Activated CD4-positive, alpha-beta T cell treated with anti-CD3 and anti-CD28 coated beads for 24 hours (primary cell): Measurements from ENCODE around the gene SLC29A3.
"Not testable (repeated sequence)": the region's sequence is repeated elsewhere in the genome, so short reads cannot be mapped to it uniquely, and the experiment has no call there.

Source experiments
- DNase-seq, 2 donors: peaks; one replicate each; pipeline ENCODE4 v3.0.0-alpha.2; 2020; ENCODE audit warnings: low read depth in 2 of 2

Gene SLC29A3

GRCh38 chr10:71346731-71347130 is 27.7 kb downstream of the SLC29A3 start:
- no peak for DNase-seq

DNA sequence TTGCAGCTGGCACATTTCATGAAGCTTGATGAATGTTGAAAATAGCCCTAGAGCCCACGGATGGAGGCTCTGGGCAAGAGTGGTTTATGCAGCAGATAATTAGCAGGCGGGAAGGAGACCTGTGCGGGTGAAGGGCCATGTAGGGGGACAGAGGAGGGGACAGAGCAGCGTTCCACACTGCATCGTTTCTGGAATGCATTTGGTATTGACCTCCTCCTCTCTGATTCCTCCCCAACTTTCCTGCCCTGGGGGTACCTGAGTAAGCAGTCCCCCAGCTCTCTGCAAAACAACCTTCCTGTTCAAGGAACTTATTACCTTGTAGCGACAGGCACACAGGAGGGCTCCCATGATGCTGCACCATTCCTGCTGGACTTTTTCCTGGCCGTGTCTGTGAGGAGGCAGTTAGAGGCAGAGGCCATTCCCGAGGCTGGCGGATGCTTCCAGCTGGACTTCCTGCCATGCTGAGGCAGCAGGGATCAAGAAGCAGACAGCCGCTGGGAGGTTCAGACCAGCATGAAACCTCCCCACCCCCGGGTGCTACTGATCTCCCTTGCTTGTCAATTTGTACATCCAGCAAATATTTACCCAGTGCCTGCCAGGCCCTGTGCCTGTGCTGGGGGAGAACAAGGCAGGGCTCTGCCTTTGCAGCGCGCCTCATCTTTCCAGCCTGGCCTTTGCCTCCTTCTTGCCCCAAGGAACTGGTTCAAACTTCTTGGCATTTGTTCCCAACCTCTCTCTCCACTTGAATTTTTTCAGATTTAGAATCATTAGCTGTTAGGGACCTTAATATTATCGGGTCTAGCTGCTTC is 28.7 kb downstream of the SLC29A3 start:
- DNase-seq, result no peak

DNA sequence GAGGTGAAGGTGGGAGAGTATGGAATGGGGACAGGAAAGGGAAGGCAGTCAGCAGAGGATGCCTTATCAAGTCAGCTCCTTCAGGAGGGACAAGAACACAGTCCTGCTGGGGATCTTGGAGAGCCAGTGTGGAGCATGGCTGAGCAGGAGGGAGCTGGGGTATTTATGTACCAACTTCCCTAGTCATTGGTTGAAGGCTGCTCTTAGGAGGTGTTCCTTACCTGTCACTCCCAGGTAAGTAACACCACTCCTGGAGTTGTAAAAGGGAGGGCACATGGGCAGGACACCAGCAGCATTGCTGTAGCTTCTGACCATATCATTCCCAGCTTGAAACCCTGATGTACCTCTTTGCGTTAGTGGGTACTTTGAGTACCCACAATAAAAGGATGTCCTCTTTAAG is 29.8 kb downstream of the SLC29A3 start:
- DNase-seq, result no peak

GRCh38 chr10:71349406-71349805 is 30.3 kb downstream of the SLC29A3 start:
- DNase-seq, result no peak

DNA sequence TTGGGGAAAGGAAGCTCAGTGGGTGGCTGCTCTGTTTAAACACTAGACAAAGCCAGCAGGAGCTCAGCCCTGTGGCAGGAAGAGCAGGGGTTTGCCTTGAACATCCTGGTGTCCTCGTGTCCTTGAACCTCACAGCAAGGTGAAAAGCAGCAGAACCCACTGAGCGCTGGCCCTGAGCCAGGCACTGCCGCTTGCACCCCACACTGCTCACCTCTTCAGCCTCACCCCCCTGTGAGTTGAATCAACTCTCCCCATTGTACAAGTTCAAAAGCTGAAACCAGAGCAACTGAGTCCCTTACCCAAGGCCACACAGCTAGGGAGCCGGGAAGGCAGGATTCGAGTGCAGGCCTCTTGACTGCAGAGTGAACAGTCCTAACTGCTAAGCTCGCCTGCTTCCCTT is 32.0 kb downstream of the SLC29A3 start:
- no peak for DNase-seq

DNA sequence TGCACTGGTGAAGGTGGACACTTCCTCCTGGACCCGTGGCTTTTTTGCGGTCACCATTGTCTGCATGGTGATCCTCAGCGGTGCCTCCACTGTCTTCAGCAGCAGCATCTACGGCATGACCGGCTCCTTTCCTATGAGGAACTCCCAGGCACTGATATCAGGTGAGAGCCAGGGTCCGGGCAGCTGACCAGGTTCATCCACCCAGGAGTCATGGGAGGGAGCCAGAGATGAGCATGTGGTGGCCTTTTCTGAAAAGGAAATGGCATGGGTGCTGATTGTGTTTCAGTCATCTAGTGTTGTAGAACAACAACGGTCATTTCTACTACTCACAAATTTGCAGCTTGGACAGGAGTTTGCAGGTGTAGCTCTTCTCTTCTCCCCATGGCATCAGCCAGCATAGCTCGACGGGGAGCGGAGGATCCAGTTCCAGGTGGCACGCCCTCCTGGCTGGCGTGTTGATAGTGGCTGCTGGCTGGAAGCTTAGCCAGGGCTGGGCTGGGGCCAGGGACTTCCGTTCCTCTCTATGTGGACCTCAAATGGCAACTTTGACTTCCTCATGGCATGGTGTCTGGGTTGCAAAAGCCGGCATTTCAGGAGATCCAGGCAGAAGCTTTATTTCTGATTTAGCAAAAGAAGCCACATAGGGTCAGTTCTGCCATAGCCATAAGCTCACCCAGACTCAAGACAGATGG is 32.7 kb downstream of the SLC29A3 start:
- DNase-seq, result no peak

DNA sequence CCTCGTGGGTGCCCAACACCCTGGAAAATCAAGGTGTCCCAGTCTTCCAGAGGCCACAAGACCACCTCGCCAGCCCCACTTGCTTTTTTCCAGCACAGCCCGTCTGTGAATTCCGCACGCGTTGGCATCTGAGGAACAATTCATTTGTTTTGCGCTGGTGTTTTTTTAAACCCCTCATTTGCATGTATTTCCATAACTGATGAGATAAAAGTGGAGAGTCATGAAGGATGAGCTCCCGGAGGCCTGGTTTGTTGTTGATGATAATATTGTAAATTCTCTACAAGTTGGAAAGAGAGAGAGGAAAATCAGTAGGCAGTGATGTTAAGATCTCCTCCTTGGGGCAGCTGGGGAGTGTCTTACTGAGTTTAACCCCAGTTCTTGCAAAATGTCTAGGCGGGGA is 34.6 kb downstream of the SLC29A3 start:
- no peak for DNase-seq

GRCh38 chr10:71354776-71355175 is 35.7 kb downstream of the SLC29A3 start:
- no peak for DNase-seq

- DNase-seq, result no peak
These were observed 36.8 kb downstream of the SLC29A3 start for GRCh38 chr10:71355886-71356285.

DNA sequence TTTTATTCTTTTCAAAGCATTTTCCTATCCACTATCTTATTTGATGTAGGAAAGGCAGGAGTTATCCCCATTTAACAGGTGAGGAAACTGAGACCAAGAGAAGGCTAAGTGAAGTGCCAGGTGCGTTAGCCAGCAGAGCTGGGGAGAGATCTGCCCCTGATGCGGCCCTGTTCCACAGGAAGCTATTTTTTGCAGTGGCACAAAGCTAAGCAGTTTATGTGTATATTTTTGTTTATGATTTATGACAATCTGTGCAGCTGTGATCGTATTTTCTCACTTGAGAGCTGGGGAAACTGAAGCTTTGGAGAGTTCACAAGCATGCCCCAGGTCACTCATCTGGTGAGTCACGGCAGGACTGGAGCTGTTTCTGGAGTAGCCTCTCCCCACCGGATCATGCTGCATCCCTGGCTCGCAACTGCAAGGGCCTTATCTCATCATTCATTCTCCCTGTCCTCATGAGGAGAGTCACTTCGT is 38.8 kb downstream of the SLC29A3 start:
- DNase-seq, result no peak

DNA sequence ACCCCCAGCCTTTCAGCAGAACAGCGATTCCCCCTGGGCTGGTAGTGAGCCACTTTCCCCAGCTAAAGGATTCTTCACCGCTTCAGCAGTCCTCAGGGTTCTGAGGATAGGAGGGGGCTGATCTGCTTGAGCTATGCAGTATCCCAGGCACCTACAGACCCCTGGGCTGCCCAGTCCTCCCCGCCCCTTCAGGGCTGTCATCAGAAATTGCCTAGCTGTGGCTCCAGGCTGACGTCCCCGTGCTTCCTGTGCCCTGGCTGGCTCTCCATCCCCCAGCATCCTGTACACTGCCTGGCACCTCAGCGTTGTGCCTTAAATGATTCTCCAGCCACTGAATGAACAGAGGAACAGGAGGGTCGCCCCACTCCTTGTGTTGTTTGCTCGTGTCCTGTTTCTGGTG is 39.2 kb downstream of the SLC29A3 start:
- DNase-seq, result no peak

- DNase-seq, result not testable (repeated sequence)
These were observed 39.8 kb downstream of the SLC29A3 start for GRCh38 chr10:71358906-71359305.

DNA sequence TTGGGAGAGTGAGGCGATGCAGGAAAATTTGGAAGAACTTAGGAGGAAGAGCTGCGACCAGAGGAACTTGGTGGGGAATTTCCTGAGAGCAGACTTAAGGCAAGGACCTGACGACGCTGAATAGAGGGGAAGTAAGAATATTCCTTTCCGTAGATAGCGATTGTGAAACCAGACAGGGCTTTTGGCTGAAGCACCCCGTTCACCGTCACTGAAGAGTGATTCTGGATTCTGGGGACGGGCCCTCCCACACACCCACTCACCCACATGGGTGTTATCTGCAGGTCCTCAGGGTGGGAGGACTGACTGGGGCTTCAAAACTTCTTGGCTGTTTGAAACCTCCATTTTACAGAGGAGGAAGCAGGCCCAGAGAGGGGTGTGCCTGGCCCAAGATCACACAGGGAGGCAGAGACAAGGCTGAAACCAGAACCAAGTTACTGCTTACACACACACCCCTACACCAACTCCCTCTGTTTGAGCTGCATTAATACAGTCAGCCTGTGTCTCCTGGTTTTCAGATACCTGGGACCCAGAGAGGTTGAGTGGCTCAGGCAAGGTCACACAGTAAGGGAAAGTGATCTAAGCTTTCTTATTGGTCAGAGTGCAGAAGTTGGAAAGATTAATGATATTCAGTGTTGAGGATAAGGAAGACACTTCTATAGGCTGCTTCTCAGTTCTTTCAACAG is 40.4 kb downstream of the SLC29A3 start:
- no peak for DNase-seq

GRCh38 chr10:71360735-71361134 is 41.7 kb downstream of the SLC29A3 start:
- no peak for DNase-seq

DNA sequence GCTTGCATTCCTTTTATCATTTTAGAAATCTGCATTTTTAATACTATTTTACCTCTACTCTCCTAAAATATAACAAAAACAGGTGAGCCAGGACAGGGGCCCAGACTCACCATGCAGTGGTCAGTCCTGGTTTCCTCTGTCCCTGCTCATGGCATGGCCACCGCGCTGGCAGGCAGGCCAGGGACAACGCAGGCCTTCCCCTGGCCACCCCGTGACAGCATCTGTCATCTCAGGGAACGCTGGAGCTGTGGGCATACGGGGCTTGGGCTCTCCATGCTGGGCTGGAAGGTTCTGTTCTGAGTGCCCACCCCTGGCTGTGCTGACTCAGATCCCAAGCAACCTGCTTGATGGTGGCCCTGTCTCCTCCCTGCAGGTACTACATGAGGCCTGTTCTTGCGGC is 42.5 kb downstream of the SLC29A3 start:
- no peak for DNase-seq

GRCh38 chr10:71362141-71362540 is 43.1 kb downstream of the SLC29A3 start:
- no peak for DNase-seq

DNA sequence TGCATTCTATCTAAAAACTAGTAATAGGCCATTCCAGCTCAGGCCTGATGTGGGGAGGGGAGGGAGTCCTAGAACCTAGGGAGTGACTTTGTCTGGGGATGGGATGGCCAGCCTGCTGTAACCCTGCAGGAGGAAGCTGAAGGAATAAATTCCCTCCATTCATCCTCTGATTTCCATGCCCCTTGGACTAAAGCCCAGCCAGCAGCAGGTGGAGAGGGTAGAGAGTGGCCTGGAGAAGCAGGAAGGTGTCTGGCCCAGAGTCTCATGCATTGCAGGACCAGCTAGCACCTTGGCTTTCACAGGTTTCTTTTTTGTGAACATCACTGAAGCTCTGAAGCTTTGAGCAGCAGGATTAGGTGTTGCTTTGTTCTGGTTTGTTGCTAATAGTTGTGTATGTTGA is 44.9 kb downstream of the SLC29A3 start:
- no peak for DNase-seq

- DNase-seq, result no peak
These were observed 46.3 kb downstream of the SLC29A3 start for GRCh38 chr10:71365366-71365765.

GRCh38 chr10:71366690-71367089 is 47.6 kb downstream of the SLC29A3 start:
- DNase-seq, result no peak

- DNase-seq, result no peak
These were observed 48.2 kb downstream of the SLC29A3 start for GRCh38 chr10:71367271-71367670.

- DNase-seq, result no peak
These were observed 49.1 kb downstream of the SLC29A3 start for GRCh38 chr10:71368176-71368575.

GRCh38 chr10:71368643-71369042 is 49.6 kb downstream of the SLC29A3 start:
- no peak for DNase-seq

DNA sequence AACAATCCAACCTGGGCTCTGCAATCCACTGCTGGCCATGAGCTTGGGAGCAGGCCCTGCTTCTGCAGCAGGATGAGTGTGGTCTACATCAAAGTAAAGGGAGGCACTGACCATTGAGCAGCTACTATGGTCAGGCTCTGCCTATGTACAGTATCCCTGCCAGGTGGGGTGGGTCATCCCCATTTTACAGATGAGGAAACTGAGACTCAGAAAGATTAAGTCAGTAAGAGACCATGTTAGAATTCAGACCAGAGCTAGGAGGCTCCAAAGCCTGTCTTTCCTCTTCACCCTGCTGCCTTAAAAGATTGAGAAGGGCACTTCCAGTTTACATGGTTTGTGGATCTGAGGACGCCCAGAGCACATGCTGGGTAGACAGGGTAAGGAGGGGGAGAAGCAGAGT is 50.5 kb downstream of the SLC29A3 start:
- DNase-seq, result no peak
